Left ventricle myocardium inferior (tissue), 1 donor: ENCODE results near the gene AGBL5. TPM values are rescaled to one million over a fixed set of nuclear protein-coding genes. Genes with fewer than 3 reads are reported as not detected.

Source experiments
- DNase-seq: peaks from one replicate; pipeline ENCODE4 v3.0.0-alpha.2; 2020
- H3K27ac ChIP-seq: fragments of 200-600 bp; replicated peaks from 2 replicates; pipeline ENCODE4 v1.8.0; 2021
- H3K27me3 ChIP-seq: fragments of 200-600 bp; 2 replicates; pipeline ENCODE4 v1.8.0; 2021; ENCODE audit warnings: low read depth
- H3K36me3 ChIP-seq: fragments of 200-600 bp; 2 replicates; pipeline ENCODE4 v1.8.0; 2021
- H3K4me1 ChIP-seq: fragments of 200-600 bp; 2 replicates; pipeline ENCODE4 v1.8.0; 2021
- H3K4me3 ChIP-seq: fragments of 200-600 bp; 2 replicates; pipeline ENCODE4 v1.8.0; 2021; ENCODE audit warnings: mild to moderate bottlenecking, moderate library complexity
- H3K9me3 ChIP-seq: fragments of 200-600 bp; replicated peaks from 2 replicates; pipeline ENCODE4 v1.8.0; 2021
- CTCF ChIP-seq: fragments of 200-600 bp; IDR thresholded peaks from 2 replicates; pipeline ENCODE4 v1.8.0; 2021; ENCODE audit warnings: antibody characterized with exemption, mild to moderate bottlenecking, borderline replicate concordance
- intact Hi-C: fragments of 100-400 bp; cut with micrococcal nuclease; formaldehyde crosslinking; loops from one replicate; pipeline ENCODE4 v1.11.0; 2022
- total RNA-seq: library from RNA; stranded (reverse); fragmentation: NEBNext Ultra II Directional; extraction: Animal tissue kit (Norgen Biotek cat#: 25700); gene quantifications from one replicate; pipeline ENCODE4 v1.2.1, GENCODE V29; 2021
- donor health status: DM: no; HTN: yes; CAD: no; lungs with severe emphysema.

AGBL5 gene
- total RNA-seq, 1 donor from 2014 or later: 10.0 TPM

GRCh38 chr2:27006602-27007415, 44.7 kb upstream of the AGBL5 start:
- DNase-seq: no peak
- Histone ChIP-seq H3K27ac (peak overlapping the region; percentile 36), H3K9me3 (no peaks in the 10 kb centered on the region), H3K36me3 (no peaks in the 10 kb centered on the region), H3K27me3 (no peaks in the 10 kb centered on the region), H3K4me1 (peaks cover 34% of the 10 kb centered on the region), H3K4me3 (no peak overlapping the region)
- TF ChIP-seq CTCF: no peak
- intact Hi-C loops: no loop called here

- Histone ChIP-seq H3K4me1 (peaks cover 36% of the 10 kb centered on the region), H3K9me3 (no peaks in the 10 kb centered on the region), H3K27ac (peak overlapping the region; percentile 36), H3K4me3 (no peak overlapping the region), H3K27me3 (no peaks in the 10 kb centered on the region), H3K36me3 (no peaks in the 10 kb centered on the region)
- TF ChIP-seq CTCF: no peak
- DNase-seq: no peak
- intact Hi-C loops: no loop called here
Measured at GRCh38 chr2:27007416-27008374, 43.8 kb upstream of the AGBL5 start.

- H3K27ac ChIP-seq: peak overlapping the region; percentile 36
- H3K27me3 ChIP-seq: no peaks in the 10 kb centered on the region
Measured at GRCh38 chr2:27008678-27009077, 42.8 kb upstream of the AGBL5 start.

GRCh38 chr2:27009083-27009482, 42.4 kb upstream of the AGBL5 start:
- DNase-seq: no peak
- Histone ChIP-seq H3K4me3 (no peak overlapping the region), H3K4me1 (peaks cover 37% of the 10 kb centered on the region), H3K36me3 (no peaks in the 10 kb centered on the region), H3K9me3 (no peaks in the 10 kb centered on the region), H3K27ac (peak overlapping the region; percentile 36), H3K27me3 (no peaks in the 10 kb centered on the region)
- TF ChIP-seq CTCF: no peak
- intact Hi-C loops: no loop called here

More at GRCh38 chr2:27008678-27009077, 42.8 kb upstream of the AGBL5 start:
- no peak for DNase-seq
- intact Hi-C loops: no loop called here
- Histone ChIP-seq H3K4me3 (no peak overlapping the region), H3K4me1 (peaks cover 37% of the 10 kb centered on the region), H3K36me3 (no peaks in the 10 kb centered on the region), H3K9me3 (no peaks in the 10 kb centered on the region)
- no peak for TF ChIP-seq CTCF

GRCh38 chr2:27009716-27010115, 41.8 kb upstream of the AGBL5 start:
- H3K9me3 ChIP-seq: no peaks in the 10 kb centered on the region
- no peak for TF ChIP-seq CTCF
- no peak overlapping the region for H3K27ac ChIP-seq
- no peaks in the 10 kb centered on the region for H3K27me3 ChIP-seq
- no peak overlapping the region for H3K4me3 ChIP-seq
- no peaks in the 10 kb centered on the region for H3K36me3 ChIP-seq
- peaks cover 43% of the 10 kb centered on the region for H3K4me1 ChIP-seq
- no peak for DNase-seq
- intact Hi-C loops: loop anchor here (5.0 kb wide), 1 partner anchor 32 kb away; no protein-coding TSS in a partner anchor
